ENCODE data around the gene KRTAP10-1. TPM values are rescaled to one million over a fixed set of nuclear protein-coding genes. Genes with fewer than 3 reads are reported as not detected.

KRTAP10-1 gene
- total RNA-seq, 2 donors from 2014 or later = not detected

DNA sequence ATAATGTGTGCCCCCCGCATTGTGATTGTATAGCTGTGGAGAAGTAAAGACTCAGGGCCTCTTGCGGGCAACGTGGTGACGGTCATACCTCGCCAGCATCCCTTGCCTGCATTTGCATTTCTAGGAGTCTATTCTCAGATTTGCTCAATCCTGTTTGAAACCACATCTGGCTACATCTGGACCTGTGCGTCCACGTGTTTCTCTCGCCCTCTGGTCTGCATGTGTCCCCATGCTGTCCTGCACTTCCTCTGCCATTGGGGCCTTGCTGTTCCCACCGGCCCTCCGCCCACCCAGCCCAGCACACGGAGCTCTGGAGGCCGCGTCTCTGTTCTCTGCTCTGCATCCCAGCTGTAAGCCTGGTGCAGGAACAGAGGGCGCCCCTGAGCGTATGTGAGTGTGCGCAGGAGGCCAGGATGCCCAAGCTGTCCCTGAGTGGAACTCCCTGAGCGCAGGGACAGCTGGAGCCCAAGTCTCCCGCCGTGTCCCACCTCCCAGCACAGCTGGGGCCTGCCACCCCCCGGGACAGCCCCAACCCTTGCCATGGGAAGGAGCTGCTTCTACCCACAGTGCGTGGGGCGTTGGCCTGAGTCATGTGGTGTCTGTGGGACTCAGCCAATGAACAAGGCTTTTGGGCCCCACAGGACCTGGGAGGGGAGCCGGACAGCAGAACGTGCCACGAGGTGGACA, 9.7 kb upstream of the KRTAP10-1 start:
- no peaks in the 10 kb centered on the region for H3K27me3 ChIP-seq (replicated peaks; ENCODE audit: insufficient read depth)
- H3K4me3 ChIP-seq = no peak overlapping the region
- no peaks in the 10 kb centered on the region for H3K4me1 ChIP-seq (ENCODE audit: control insufficient read depth in 1 of 2, low read depth in 2 of 2)
- H3K9me3 ChIP-seq = no peaks in the 10 kb centered on the region
- TF ChIP-seq, protein P1, sequence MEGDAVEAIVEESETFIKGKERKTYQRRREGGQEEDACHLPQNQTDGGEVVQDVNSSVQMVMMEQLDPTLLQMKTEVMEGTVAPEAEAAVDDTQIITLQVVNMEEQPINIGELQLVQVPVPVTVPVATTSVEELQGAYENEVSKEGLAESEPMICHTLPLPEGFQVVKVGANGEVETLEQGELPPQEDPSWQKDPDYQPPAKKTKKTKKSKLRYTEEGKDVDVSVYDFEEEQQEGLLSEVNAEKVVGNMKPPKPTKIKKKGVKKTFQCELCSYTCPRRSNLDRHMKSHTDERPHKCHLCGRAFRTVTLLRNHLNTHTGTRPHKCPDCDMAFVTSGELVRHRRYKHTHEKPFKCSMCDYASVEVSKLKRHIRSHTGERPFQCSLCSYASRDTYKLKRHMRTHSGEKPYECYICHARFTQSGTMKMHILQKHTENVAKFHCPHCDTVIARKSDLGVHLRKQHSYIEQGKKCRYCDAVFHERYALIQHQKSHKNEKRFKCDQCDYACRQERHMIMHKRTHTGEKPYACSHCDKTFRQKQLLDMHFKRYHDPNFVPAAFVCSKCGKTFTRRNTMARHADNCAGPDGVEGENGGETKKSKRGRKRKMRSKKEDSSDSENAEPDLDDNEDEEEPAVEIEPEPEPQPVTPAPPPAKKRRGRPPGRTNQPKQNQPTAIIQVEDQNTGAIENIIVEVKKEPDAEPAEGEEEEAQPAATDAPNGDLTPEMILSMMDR (IDR thresholded peaks at IDR 0.05) = no peak
- DNase-seq (ENCODE audit: low spot score) = no peak
- H3K27ac ChIP-seq = no peak overlapping the region
- no peak for ATAC-seq (ENCODE audit: insufficient number of reproducible peaks, low FRiP score, low read depth)
- H3K36me3 ChIP-seq = no peaks in the 10 kb centered on the region

DNA sequence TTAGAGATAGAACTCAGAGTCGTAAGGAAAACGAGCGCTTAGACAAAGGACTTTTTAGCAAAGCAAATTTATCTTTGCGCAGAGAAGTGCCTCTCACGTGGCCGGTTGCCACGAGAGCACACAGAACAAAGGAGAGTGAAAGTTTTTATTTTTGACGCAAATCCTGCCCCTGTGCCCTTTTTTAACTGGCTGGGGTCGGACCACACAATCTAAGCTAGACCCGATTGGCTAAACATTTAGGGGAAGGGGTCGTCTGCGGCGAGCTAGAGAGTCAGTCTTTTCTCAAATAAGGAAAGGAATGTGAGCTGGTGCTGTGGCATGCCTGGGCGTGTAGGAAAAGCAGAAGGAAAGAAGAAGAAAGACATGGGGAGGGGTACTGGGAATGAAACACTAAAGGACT, 8.9 kb upstream of the KRTAP10-1 start:
- no peaks in the 10 kb centered on the region for H3K9me3 ChIP-seq
- H3K27ac ChIP-seq = no peak overlapping the region
- TF ChIP-seq, protein P1 (IDR thresholded peaks at IDR 0.05) = no peak
- ATAC-seq (ENCODE audit: insufficient number of reproducible peaks, low FRiP score, low read depth) (no peak), DNase-seq (ENCODE audit: low spot score) (no peak)
- no peak overlapping the region for H3K4me3 ChIP-seq
- H3K36me3 ChIP-seq = no peaks in the 10 kb centered on the region
- H3K4me1 ChIP-seq (ENCODE audit: control insufficient read depth in 1 of 2, low read depth in 2 of 2) = no peaks in the 10 kb centered on the region
- no peaks in the 10 kb centered on the region for H3K27me3 ChIP-seq (replicated peaks; ENCODE audit: insufficient read depth)

DNA sequence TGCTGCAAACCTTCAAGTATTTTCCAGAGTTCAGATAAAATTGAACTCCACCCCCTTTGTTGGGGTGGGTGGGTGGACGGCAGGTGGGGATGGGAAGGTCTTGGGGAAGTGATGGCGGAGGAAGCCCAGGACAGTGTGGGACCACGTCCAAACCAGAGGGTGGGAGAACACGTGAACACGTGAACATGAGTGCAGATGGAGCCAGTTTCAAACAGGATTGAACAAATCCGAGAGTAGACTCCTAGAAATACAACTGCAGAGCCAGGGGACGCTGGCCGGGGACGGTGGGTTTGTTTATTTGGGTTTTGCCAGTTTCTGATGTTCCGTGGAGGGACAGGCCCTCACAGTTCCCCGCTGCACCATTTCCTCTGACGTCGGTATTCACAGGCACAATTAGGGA, 8.4 kb upstream of the KRTAP10-1 start:
- H3K9me3 ChIP-seq = no peaks in the 10 kb centered on the region
- H3K4me1 ChIP-seq (ENCODE audit: control insufficient read depth in 1 of 2, low read depth in 2 of 2) = no peaks in the 10 kb centered on the region
- no peak for DNase-seq (ENCODE audit: low spot score)
- H3K4me3 ChIP-seq = no peak overlapping the region
- ATAC-seq (ENCODE audit: insufficient number of reproducible peaks, low FRiP score, low read depth) = no peak
- TF ChIP-seq, protein P1 (IDR thresholded peaks at IDR 0.05) = no peak
- H3K36me3 ChIP-seq = no peaks in the 10 kb centered on the region
- no peak overlapping the region for H3K27ac ChIP-seq
- H3K27me3 ChIP-seq (replicated peaks; ENCODE audit: insufficient read depth) = no peaks in the 10 kb centered on the region

DNA sequence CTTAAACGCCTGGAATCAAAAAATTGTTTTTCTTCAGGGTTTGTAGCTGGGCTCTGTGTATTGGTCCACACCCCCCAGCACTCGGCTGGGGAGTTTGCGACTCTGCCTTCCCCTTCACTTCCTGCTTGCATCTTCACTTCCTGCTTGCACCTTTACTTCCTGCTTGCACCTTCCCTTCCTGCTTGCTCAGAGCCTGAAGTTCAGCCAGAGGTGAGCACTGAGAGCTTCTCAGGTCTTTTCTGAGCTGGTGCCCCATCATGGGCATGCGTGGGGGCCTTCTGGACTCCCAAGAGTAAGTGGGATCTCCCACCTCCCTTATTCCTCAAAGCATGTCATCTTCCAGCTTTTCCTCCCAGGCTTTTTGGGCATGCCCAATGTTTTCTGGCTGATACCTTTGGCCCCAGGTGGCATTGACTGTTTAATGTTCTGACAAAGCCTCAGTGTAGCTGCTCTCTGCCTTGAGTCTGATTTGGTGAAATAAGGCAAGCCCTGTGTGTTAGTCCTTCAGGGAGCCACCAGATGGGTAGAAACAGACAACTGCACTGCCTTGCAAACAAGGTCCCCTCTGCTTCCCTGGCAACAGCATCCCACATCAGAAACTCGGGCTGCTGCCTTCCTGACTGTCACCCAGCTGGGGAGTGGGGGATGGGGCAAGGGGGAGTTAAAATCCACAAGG, 7.8 kb upstream of the KRTAP10-1 start:
- no peak overlapping the region for H3K27ac ChIP-seq
- TF ChIP-seq, protein P1 (IDR thresholded peaks at IDR 0.05) = no peak
- H3K27me3 ChIP-seq (replicated peaks; ENCODE audit: insufficient read depth) = no peaks in the 10 kb centered on the region
- DNase-seq (ENCODE audit: low spot score) (no peak), ATAC-seq (ENCODE audit: insufficient number of reproducible peaks, low FRiP score, low read depth) (no peak)
- H3K4me1 ChIP-seq (ENCODE audit: control insufficient read depth in 1 of 2, low read depth in 2 of 2) = no peaks in the 10 kb centered on the region
- no peaks in the 10 kb centered on the region for H3K36me3 ChIP-seq
- H3K9me3 ChIP-seq = no peaks in the 10 kb centered on the region
- no peak overlapping the region for H3K4me3 ChIP-seq

DNA sequence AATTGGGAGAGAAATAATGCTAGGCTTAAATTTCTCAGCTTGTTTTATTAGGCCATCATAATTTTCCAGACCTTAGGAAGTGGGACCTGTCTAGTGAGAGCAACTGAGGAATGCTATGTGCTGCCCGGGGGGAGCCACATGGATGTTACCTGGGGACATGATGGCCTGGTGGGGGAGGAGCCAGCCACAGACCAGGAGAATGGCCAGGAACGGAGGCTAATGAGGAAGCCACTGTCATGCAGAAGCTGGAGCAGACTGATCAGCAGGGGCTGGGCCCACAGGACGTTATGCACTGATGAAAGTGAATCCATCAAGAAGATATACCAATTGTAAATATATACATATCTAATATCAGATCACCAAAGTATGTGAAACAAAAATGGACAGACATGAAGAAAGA, 4.6 kb upstream of the KRTAP10-1 start:
- H3K4me3 ChIP-seq = no peak overlapping the region
- no peaks in the 10 kb centered on the region for H3K4me1 ChIP-seq (ENCODE audit: control insufficient read depth in 1 of 2, low read depth in 2 of 2)
- H3K9me3 ChIP-seq = no peaks in the 10 kb centered on the region
- no peak overlapping the region for H3K27ac ChIP-seq
- DNase-seq (ENCODE audit: low spot score) = no peak
- ATAC-seq (ENCODE audit: insufficient number of reproducible peaks, low FRiP score, low read depth) = no peak
- H3K36me3 ChIP-seq = no peaks in the 10 kb centered on the region
- no peaks in the 10 kb centered on the region for H3K27me3 ChIP-seq (replicated peaks; ENCODE audit: insufficient read depth)
- TF ChIP-seq, protein P1 (IDR thresholded peaks at IDR 0.05) = no peak

Measured in thoracic aorta (tissue), 2 donors.